H9 (cell line): Measurements from ENCODE around the gene POLR3F. TPM values are rescaled to one million over a fixed set of nuclear protein-coding genes. Genes with fewer than 3 reads are reported as not detected.

ENCODE experiments used
- DNase-seq: peaks from one replicate; pipeline ENCODE4 v3.0.0-alpha.2; 2017
- H2AFZ ChIP-seq: one replicate; pipeline ENCODE4 v1.6.1; 2013; ENCODE audit warnings: mild to moderate bottlenecking, low read length, control low read depth, moderate library complexity
- H2AK5ac ChIP-seq: 2 replicates; pipeline ENCODE4 v1.6.1; 2013; ENCODE audit warnings: low read length, control low read depth, mixed read lengths; ENCODE audit not compliant: insufficient read length
- H2BK120ac ChIP-seq: one replicate; pipeline ENCODE4 v1.6.1; 2013; ENCODE audit warnings: low read depth, mild to moderate bottlenecking, low read length, control low read depth, inconsistent platforms; ENCODE audit not compliant: poor library complexity, severe bottlenecking
- H2BK12ac ChIP-seq: 2 replicates; pipeline ENCODE4 v1.6.1; 2013; ENCODE audit warnings: low read length, control low read depth, mixed read lengths, low read depth; ENCODE audit not compliant: insufficient read length
- H2BK15ac ChIP-seq: 2 replicates; pipeline ENCODE4 v1.6.1; 2013; ENCODE audit warnings: low read depth, low read length, control low read depth
- H2BK20ac ChIP-seq: one replicate; pipeline ENCODE4 v1.6.1; 2013; ENCODE audit warnings: low read depth, mild to moderate bottlenecking, low read length, control low read depth, inconsistent platforms; ENCODE audit not compliant: poor library complexity, severe bottlenecking
- H2BK5ac ChIP-seq: 2 replicates; pipeline ENCODE4 v1.6.1; 2013; ENCODE audit warnings: low read length, control low read depth, mixed read lengths; ENCODE audit not compliant: insufficient read length
- H3K14ac ChIP-seq: 2 replicates; pipeline ENCODE4 v1.6.1; 2013; ENCODE audit warnings: low read length, control low read depth; ENCODE audit not compliant: insufficient read depth
- H3K18ac ChIP-seq: 2 replicates; pipeline ENCODE4 v1.6.1; 2013; ENCODE audit warnings: low read depth, mild to moderate bottlenecking, mixed read lengths, low read length, control low read depth; ENCODE audit not compliant: insufficient read length
- H3K23ac ChIP-seq: 2 replicates; pipeline ENCODE4 v1.6.1; 2013; ENCODE audit warnings: low read length, control low read depth, mixed read lengths, low read depth; ENCODE audit not compliant: insufficient read length
- H3K23me2 ChIP-seq: 2 replicates; pipeline ENCODE4 v1.6.1; 2013; ENCODE audit warnings: low read depth, mild to moderate bottlenecking, mixed read lengths, low read length, control low read depth; ENCODE audit not compliant: insufficient read length, poor library complexity, severe bottlenecking
- H3K27ac ChIP-seq: 2 replicates; pipeline ENCODE4 v1.5.1; 2013; ENCODE audit warnings: low read length, control low read depth, mixed read lengths, low read depth; ENCODE audit not compliant: insufficient read length
- H3K27me3 ChIP-seq: 2 replicates; pipeline ENCODE4 v1.6.1; 2013; ENCODE audit warnings: low read length, control low read depth, inconsistent platforms; ENCODE audit not compliant: insufficient read depth
- H3K4ac ChIP-seq: 2 replicates; pipeline ENCODE4 v1.6.1; 2013; ENCODE audit warnings: low read depth, mild to moderate bottlenecking, control low read depth, inconsistent platforms, low read length, moderate library complexity
- H3K4me1 ChIP-seq: 2 replicates; pipeline ENCODE4 v1.6.1; 2013; ENCODE audit warnings: low read length, control low read depth, inconsistent platforms; ENCODE audit not compliant: insufficient read depth
- H3K4me2 ChIP-seq: 2 replicates; pipeline ENCODE4 v1.6.1; 2013; ENCODE audit warnings: low read length, control low read depth, mixed read lengths; ENCODE audit not compliant: insufficient read length, insufficient read depth
- H3K56ac ChIP-seq: 2 replicates; pipeline ENCODE4 v1.6.1; 2013; ENCODE audit warnings: low read depth, mild to moderate bottlenecking, mixed read lengths, low read length, control low read depth; ENCODE audit not compliant: insufficient read length
- H3K79me1 ChIP-seq: 2 replicates; pipeline ENCODE4 v1.6.1; 2013; ENCODE audit warnings: low read depth, mild to moderate bottlenecking, moderate library complexity, low read length, control low read depth, inconsistent platforms; ENCODE audit not compliant: insufficient read depth, poor library complexity, severe bottlenecking
- H3K79me2 ChIP-seq: 2 replicates; pipeline ENCODE4 v1.6.1; 2013; ENCODE audit warnings: low read length, control low read depth, inconsistent platforms; ENCODE audit not compliant: insufficient read depth
- H3K9ac ChIP-seq: 2 replicates; pipeline ENCODE4 v1.6.1; 2013; ENCODE audit warnings: low read length, control low read depth, mixed read lengths; ENCODE audit not compliant: insufficient read length; ENCODE audit errors: extremely low read depth
- H3K9me3 ChIP-seq: one replicate; pipeline ENCODE4 v1.6.1; 2013; ENCODE audit warnings: low read depth, low read length, inconsistent platforms; ENCODE audit not compliant: control insufficient read depth
- H3T11ph ChIP-seq: one replicate; pipeline ENCODE4 v1.6.1; 2013; ENCODE audit warnings: mild to moderate bottlenecking, low read length, control low read depth, inconsistent platforms
- H4K20me1 ChIP-seq: one replicate; pipeline ENCODE4 v1.6.1; 2013; ENCODE audit not compliant: control insufficient read depth, insufficient read length, insufficient read depth
- H4K5ac ChIP-seq: 2 replicates; pipeline ENCODE4 v1.6.1; 2013; ENCODE audit warnings: low read depth, mild to moderate bottlenecking, mixed read lengths, low read length, control low read depth; ENCODE audit not compliant: insufficient read length
- H4K8ac ChIP-seq: replicated peaks from 2 replicates; pipeline ENCODE4 v1.6.1; 2013; ENCODE audit warnings: low read length, control low read depth, mixed read lengths, low read depth; ENCODE audit not compliant: insufficient read length
- H4K91ac ChIP-seq: 2 replicates; pipeline ENCODE4 v1.6.1; 2013; ENCODE audit warnings: low read depth, mild to moderate bottlenecking, moderate library complexity, mixed read lengths, low read length, control low read depth; ENCODE audit not compliant: insufficient read length
- H3K27ac Mint-ChIP-seq, 3 experiments: 2 replicates in 2 of 3; 3 replicates in 1 of 3; pipeline ENCODE4 v1.8.0; 2020 to 2021; ENCODE audit warnings: mixed read lengths in 3 of 3, mild to moderate bottlenecking in 1 of 3, moderate library complexity in 1 of 3
- H3K27me3 Mint-ChIP-seq: 2 replicates; pipeline ENCODE4 v1.8.0; 2021; ENCODE audit warnings: low read depth, mild to moderate bottlenecking, moderate library complexity, mixed read lengths
- H3K36me3 Mint-ChIP-seq, 3 experiments: 2 replicates in 2 of 3; 3 replicates in 1 of 3; pipeline ENCODE4 v1.8.0; 2020 to 2021; ENCODE audit warnings: low read depth in 3 of 3, mixed read lengths in 3 of 3; ENCODE audit not compliant: insufficient read depth in 1 of 3
- H3K4me1 Mint-ChIP-seq, 2 experiments: 2 replicates each; pipeline ENCODE4 v1.8.0; 2020; ENCODE audit warnings: mixed read lengths in 2 of 2
- H3K4me3 Mint-ChIP-seq, 2 experiments: 2 replicates in 1 of 2; 3 replicates in 1 of 2; pipeline ENCODE4 v1.8.0; 2020 to 2021; ENCODE audit warnings: mild to moderate bottlenecking in 2 of 2, mixed read lengths in 2 of 2, moderate library complexity in 1 of 2
- H3K9me3 Mint-ChIP-seq, 2 experiments: 2 replicates in 1 of 2; 3 replicates in 1 of 2; pipeline ENCODE4 v1.8.0; 2020; ENCODE audit warnings: mild to moderate bottlenecking in 2 of 2, mixed read lengths in 2 of 2, moderate library complexity in 1 of 2
- WGBS: extraction: QIAGEN DNeasy Blood & Tissue Kit; methylation state at CpG from one replicate; pipeline ENCODE4 v1.1.7; 2013; ENCODE audit warnings: missing lambda C conversion rate, low lambda C conversion rate, mixed read lengths; ENCODE audit not compliant: insufficient read length; ENCODE audit errors: extremely low coverage; 5-methylcytosine and 5-hydroxymethylcytosine counted together
- total RNA-seq: library from RNA; stranded (reverse); gene quantifications from 2 replicates; pipeline ENCODE4 v1.2.1, GENCODE V29; 2021
- TF ChIP-seq, protein P1 (sequence below): fragments of 200-600 bp; sonication (generic); conservative IDR thresholded peaks from 3 replicates; pipeline ENCODE4 v1.8.0; 2021; ENCODE audit warnings: antibody characterized with exemption, mild to moderate bottlenecking

The POLR3F gene
- total RNA-seq, 1 experiment from 2014 or later: 16.1 TPM

DNA sequence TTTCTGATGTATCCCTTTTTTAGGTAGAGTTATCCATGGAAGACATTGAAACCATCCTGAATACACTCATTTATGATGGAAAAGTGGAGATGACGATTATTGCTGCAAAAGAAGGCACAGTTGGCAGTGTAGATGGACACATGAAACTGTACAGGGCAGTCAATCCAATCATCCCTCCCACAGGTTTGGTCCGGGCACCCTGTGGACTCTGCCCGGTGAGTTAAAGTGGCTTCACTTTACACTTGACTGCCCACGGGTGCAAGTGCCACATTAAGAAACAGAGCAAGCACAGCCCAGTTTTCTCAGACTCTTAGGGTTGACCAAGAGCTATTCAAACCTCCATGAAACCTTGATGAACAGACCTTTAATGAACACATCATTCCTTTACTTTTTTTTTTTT lies 14.4 kb downstream of the POLR3F start:
- no peak overlapping the region for H2AK5ac ChIP-seq
- no peak overlapping the region for H3K23ac ChIP-seq
- H3K9me3 ChIP-seq: no peaks in the 10 kb centered on the region
- no peak overlapping the region for H3K27ac ChIP-seq
- no peaks in the 10 kb centered on the region for H3K9me3 Mint-ChIP-seq
- H2BK20ac ChIP-seq: no peak overlapping the region
- H4K91ac ChIP-seq: no peak overlapping the region
- TF ChIP-seq, protein P1, sequence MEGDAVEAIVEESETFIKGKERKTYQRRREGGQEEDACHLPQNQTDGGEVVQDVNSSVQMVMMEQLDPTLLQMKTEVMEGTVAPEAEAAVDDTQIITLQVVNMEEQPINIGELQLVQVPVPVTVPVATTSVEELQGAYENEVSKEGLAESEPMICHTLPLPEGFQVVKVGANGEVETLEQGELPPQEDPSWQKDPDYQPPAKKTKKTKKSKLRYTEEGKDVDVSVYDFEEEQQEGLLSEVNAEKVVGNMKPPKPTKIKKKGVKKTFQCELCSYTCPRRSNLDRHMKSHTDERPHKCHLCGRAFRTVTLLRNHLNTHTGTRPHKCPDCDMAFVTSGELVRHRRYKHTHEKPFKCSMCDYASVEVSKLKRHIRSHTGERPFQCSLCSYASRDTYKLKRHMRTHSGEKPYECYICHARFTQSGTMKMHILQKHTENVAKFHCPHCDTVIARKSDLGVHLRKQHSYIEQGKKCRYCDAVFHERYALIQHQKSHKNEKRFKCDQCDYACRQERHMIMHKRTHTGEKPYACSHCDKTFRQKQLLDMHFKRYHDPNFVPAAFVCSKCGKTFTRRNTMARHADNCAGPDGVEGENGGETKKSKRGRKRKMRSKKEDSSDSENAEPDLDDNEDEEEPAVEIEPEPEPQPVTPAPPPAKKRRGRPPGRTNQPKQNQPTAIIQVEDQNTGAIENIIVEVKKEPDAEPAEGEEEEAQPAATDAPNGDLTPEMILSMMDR: no peak
- no peaks in the 10 kb centered on the region; the same call in 1 of the 2 replicates for H3K27me3 Mint-ChIP-seq
- no peaks in the 10 kb centered on the region for H3K4me1 Mint-ChIP-seq
- H3K56ac ChIP-seq: no peak overlapping the region
- no peak overlapping the region for H3K4me3 Mint-ChIP-seq
- H2BK12ac ChIP-seq: no peak overlapping the region
- no peaks in the 10 kb centered on the region for H3K79me2 ChIP-seq
- no peak overlapping the region for H3K27ac Mint-ChIP-seq
- H2BK5ac ChIP-seq: no peak overlapping the region
- H3K79me1 ChIP-seq: no peaks in the 10 kb centered on the region
- no peaks in the 10 kb centered on the region for H3K4me1 ChIP-seq
- H3K14ac ChIP-seq: no peak overlapping the region
- H4K20me1 ChIP-seq: no peaks in the 10 kb centered on the region
- peaks cover 18 to 65% (median 62%) of the 10 kb centered on the region in 3 experiments; a peak in 6 of 7 replicates for H3K36me3 Mint-ChIP-seq
- H2AFZ ChIP-seq: no peak overlapping the region
- no peak for DNase-seq
- H3K27me3 ChIP-seq: no peaks in the 10 kb centered on the region
- WGBS: no CpG with 5 or more reads among the region's 4 CpGs
- no peak overlapping the region for H2BK120ac ChIP-seq
- no peak overlapping the region for H2BK15ac ChIP-seq
- no peak overlapping the region for H3K4ac ChIP-seq
- no peak overlapping the region for H3K4me2 ChIP-seq
- no peak overlapping the region for H4K5ac ChIP-seq
- H3K18ac ChIP-seq: no peak overlapping the region
- H3T11ph ChIP-seq: no peak overlapping the region
- H3K9ac ChIP-seq: no peak overlapping the region
- no peak overlapping the region for H4K8ac ChIP-seq
- H3K23me2 ChIP-seq: no peaks in the 10 kb centered on the region
